NCI-H1417 (cell line): Measurements from ENCODE around the gene HSD17B2.
A peak's percentile ranks its signal among the peaks of the same experiment; 100 is the strongest.

ENCODE experiments used
- DNase-seq, 3 experiments: peaks; one replicate each; lab custom pipeline; 2025; lab: John Stamatoyannopoulos, UW

Gene HSD17B2

DNA sequence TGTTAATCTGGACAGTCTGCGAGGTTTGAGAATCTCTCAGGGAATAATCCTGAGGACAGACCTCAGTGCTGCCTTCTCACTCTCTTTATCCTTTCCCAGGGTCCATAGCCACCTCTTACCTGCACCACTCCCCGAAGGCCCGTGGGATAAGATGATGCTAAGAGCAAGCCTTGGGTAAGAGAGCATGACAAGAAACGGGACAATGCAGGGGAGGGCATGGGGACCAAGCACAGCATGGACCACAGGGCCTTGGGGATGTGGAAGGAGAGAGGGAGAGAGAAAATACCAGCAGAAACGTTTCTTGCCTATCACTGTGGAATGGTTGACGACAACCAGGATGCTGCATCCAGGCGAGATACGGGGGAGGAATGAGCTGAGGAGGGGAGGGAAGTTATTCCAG is 15.5 kb upstream of the HSD17B2 start:
- no peak for DNase-seq

DNA sequence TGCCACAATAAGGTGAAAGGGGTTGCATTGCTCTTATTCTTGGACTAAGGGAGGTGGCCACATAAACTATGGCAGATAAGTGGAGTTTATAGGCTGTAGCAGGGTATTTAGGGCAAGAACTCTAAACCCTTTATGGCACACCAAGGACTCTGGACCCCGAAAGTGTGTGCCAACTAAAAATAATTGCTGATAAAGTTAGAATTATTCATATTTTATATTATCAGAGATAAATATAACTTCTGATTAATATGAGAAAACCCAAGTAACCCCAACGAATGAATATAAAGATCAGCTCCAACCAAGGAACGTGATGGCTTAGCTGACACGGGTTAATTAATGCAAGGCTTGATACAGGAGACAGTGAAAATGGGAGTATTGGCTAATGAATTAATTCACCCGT is 15.0 kb upstream of the HSD17B2 start:
- no peak for DNase-seq

DNA sequence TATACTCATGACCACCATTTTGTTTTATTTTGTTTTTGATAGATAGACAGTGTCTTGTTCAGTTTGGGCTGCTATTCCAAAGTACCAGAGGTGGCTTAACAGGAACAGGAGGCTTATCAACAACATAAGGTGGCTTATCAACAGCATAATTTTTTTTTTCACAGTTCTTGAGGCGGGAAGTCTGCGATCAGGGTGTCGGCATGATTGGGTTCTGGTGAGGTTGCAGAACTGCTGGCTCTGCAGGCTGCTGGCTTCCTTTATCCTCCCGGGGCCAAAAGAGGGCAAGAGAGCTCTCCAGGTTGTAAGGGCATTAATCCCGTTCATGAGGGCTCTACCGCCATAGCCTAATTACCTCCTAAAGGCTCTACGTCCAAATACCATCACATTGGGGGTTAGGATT is 11.8 kb upstream of the HSD17B2 start:
- DNase-seq, result no peak

DNA sequence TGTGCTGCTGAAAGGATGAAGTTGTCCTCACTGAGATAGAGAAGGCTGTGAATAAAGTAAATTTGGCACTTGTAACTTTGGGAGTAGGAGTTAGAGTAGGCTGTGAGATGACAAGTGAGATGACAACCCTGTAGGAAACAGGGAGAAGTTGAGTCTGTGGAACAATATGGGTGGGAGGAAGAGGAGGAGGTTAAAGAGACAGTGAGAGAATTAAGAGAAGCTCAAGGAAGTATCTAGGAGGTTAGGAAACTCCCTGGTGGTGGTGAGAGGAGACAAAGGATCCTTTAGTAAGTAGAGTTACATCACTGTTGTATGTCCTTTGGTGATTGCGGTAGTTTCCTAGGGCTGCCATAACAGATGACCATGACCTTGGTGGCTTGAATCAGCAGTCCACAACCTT is 10.7 kb upstream of the HSD17B2 start:
- DNase-seq, result no peak

DNA sequence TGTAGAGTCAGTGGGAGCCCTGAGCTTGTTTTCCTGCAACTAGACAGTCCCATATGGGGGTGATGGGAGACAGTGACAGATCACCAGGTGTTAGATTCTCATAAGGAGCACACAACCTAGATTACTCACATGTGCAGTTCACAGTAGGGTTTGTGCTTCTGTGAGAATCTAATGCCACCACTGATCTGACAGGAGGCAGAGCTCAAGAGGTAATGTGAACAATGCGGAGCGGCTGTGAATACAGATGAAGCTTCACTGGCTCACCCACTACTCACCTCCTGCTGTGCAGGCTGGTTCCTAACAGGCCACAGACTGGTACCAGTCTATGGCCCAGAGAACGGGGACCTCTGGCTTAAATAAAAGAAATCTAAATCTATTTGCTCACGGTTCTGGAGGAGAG is 10.2 kb upstream of the HSD17B2 start:
- no peak for DNase-seq

DNA sequence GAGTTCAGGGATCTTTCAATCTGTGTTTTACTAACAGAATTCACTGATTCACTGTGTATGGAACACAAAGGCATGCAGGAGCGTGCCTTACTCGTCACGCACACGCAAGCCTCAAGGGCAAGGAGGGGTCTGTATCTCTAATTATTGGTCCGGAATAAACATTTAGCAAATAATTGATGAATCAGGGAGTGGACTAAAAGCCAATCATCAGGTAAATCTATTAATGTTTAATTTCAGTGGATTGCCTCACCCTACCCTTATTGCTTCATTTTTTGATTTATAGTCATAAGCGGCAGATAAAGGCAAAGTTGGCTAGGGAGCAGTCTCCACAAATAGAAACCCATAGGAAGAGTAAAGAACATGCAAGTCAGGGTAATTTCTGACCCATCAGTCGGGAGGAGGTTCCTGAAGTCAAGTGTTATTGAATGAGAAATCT is 7.4 kb upstream of the HSD17B2 start:
- no peak for DNase-seq

DNA sequence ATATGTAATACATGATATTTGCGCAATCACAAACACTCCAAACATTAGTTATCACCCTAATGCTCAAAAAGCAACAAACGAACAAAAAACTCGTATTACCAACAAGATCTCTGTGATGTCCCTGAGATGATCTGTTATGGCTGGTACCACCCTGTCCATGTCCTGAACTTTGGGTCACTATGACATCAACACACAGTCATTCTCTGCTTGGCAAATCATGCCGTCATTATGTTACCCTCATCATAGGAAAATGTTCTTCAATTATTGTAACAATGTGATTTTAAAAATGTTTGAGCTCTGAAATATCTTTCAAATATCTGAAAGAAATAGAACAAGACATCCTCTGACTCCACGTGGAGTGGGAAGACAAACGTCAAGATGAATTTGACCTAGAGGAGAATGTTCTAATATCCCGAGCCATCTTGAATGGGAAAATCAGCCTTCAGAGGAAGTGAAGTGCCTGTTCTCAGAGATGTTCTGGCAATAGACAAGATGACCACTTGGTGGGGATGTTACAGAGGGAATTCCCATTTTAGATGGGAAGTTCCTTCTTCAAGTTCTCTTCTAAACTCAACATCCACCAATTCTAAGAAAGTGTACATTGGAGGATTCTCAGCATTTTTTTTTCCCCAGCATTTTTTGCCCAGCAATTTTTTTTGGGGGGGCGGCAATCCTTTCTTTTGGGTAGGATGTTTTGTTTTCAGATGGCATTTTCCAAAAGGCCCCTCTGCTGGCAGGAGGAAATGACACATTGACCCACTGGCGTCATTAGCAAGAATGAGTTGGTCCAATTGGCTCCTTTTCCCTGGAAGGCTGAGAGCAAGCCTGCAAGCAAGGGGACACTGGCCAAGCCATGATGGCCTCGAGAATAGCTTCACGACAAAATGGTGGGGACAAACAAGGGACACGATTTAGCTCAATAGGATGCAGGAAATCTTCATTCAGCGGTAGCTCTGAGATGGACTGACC is 3.7 kb upstream of the HSD17B2 start:
- DNase-seq, result peak; percentile 5 to 65 (median 46)

DNA sequence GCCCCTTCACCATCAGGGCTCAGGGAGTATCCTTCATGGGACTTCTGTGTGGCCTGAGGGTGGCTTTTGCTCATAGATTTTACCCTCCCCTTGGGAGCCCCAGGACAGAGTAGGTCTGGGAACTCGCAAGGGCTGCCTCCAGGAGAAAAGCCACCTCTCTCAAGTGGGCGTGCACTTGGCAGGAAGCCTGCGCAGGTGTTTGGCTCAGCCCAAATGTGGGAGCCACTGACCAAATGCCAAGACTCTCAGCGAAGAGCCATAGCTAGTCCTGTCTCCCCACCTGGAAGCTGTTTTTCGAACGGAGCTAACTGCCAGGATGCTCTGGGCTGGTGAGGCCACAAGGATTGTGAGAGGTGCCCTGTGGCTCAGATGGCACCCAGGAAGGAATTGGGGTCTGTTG is 2.0 kb upstream of the HSD17B2 start:
- no peak for DNase-seq

DNA sequence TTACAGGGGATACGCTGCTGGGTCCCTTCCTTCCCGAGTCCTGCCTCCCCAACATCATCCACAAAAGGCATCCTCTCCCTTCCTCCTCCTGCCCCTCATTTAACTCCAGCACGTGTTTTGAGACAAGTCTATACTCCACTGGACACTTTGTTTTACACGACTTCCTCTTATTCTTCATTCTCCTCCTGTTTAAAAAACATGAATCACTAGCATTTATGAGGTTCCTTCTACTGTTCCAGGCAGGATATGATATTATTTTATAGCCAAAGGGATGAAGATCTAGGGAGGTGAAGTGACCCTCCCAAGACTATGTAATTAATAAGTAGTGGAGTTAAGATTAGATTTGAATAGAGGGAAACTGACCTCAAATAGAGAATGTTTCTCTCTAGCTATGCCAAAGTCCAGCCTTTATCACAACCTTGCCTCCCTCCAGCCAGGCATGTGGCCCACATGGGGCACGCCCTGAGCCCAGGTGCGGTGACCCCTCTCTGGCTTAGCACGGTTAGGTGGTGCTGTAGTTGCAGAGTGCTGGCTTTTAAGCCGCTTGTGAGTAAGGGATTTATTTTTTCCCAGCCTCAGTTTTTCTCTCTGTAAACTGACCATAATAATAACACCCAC is 1.3 kb upstream of the HSD17B2 start:
- DNase-seq, result no peak

DNA sequence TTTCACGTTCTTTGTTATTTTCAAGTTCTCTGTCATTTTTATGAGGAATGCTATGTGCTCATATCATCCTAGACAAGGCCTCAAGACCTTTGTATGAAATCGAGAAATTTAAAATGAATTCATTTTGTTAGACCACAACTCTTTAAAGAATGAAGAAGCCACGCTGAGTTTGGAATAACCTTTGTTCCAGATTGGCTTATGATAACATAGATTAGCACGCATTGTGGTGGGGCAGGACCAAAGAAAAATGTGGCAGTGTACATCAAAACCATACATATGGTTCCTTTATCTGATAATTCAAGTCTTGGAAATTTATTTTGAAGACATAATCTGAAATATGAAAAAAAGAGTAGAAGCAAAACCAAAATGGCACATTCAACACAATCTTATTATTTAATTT is 2.2 kb downstream of the HSD17B2 start:
- DNase-seq, result no peak

DNA sequence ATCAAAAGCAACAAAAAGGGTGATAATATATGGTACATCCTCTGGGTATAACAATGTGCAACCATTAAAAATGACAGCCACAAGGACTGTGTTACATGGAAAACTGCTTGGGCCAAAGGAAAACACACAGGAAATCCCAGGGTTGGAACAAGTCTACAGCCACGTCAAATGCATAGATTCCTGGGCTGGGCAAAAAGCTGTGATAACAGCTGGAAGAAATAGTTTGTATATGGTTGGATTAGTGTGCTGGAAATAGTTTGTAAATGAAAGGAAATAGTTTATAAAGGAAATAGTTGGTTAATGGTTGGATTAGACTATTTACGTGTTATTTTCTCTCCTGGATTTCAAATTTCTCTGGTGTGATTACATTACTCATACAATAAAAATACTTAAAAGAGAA is 2.6 kb downstream of the HSD17B2 start:
- no peak for DNase-seq

DNA sequence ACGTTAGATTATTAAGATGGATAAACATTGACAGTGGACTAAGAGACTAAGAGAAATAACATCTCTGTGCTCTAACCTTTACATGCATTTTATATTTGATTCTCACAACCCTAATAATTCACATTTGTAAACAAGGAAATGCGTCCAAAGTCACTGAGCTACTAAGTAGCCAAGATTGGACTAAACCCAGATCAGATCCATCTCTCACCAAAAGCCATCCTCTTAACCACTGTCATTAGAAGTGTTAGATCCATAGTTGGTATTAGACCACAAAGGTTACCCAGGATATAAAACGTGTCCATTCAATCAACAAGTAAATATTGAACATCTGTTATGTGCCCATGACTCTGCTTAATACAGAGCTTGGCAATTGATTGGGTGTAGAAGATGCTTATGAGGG is 5.2 kb downstream of the HSD17B2 start:
- peak in 1 of 3 experiments; percentile 3 for DNase-seq

DNA sequence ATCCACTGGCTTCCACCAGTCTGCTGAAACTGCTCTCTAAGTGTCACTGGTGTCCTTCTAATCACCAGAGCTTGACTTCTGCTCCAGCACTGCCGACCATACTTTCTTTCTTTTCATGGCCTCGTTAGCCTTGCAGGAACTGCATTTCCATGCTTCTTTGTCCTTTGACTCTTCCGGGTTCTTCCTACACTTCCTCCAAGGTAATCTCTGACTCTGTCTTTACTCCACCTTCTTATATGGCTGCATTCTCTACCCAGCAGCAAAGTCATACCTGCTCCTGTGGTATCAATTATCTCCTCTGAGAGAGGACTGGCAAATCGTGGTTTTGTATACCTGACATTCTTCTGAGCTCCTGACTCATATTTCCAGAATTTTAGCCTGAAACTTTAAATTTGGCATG is 6.5 kb downstream of the HSD17B2 start:
- DNase-seq, result no peak

DNA sequence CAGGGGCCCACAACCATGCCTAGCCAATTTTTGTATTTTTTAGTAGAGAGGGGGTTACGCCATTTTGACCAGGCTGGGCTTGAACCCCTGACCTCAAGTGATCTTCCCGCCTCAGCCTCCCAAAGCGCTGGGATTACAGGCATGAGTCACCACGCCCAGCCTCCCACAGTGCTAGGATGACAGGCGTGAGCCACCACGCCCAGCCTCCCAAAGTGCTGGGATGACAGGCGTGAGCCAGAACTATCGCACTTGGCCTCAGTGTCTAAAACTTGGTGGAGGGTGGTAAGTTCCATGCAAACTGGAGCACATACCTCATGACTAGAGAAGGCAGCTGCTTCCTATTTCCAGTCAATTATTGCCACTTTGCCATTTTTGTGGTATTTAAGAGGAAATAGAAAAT is 7.1 kb downstream of the HSD17B2 start:
- DNase-seq, result no peak

DNA sequence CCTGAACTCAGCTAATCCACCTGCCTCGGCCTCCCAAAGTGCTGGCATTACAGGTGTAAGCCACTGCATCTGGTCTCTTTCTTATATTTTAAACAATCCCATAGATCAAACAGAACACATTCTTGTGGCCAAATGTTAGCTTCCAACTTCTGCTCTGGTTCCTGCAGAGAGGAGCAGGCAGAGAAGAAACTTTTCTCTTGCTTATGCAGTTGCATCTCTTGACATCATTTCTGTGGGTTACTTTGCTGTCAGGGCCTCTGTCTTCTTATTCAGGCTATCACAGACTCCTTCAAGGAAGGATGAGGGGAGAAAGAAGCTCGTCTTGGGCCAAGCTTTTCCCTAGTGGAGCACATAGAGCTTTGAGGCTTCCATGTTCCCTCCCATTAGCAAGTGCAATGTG is 7.8 kb downstream of the HSD17B2 start:
- DNase-seq, result no peak

DNA sequence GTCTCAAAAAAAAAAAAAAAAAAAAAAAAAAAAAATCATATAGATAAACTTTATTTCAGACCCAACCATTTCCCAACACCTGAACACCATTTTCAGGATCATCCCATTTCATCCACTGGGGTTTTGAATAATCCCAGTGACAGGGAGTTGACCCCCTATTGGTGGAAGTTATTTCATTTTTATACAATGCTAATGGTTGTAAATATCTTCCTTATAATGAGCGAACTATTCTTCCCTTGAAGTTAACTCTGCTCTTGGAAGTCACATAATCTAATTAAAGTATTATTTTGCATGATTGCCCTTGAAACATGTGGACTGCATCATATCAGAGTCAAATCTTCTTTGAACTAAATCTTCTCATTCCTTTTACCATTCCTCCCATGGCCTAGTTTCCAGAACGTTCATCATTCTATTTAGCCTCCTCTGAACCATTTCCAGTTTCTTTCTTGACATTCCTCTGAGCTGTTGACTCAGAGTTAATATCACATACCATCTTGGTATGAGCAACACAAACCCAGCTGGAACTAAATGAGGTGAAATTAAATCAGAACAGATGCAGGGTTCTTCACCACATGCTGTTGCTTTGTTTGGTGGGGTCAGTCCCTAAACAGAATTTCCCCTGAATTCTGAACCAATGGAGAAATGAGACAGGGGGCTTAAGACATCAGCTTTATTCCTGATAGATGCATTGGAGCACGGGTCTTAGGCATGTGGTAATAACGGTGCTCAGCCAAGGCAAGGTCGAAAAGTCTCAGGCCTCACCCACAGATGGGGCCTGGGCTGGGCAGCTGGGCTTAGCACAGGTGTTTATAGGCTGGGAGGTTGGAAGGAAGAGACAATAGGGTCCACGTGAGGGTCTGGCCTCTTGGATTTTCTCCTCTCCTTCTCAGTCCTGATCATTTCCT is 8.9 kb downstream of the HSD17B2 start:
- no peak for DNase-seq

DNA sequence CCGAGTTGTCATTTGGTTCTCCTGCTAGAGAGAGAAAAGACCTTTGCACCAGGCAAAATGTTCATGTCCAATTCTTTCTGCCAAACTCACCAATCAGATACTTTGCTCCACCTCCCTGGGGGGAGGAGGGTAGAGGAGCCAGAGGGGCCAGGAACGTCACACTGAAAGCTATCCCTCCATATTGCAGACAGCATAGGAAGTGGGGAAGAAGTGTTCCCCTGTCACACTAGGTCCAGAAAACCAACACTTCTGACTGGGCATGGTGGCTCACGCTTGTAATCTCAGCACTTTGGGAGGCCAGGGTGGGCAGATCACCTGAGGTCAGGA is 9.5 kb downstream of the HSD17B2 start:
- no peak for DNase-seq

DNA sequence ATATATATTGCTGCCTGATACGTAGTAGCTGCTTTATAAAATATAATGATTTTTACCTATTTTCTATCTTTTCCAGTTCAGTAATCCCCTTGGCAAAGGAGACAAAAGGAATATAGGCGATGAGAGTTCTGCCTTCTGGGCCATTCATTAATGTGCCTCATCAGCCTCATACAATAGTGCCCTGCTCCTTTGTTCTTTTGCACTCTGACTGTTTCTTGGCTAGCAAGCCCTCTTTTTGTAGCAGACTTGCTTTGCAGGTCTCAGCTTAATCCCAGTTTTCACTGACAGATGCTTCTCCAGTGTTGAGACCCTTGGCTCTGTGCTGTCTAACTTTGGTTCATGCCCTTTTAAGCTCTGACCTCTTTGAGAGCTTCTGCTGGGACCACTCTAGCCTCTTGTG is 10.4 kb downstream of the HSD17B2 start:
- DNase-seq, result no peak

DNA sequence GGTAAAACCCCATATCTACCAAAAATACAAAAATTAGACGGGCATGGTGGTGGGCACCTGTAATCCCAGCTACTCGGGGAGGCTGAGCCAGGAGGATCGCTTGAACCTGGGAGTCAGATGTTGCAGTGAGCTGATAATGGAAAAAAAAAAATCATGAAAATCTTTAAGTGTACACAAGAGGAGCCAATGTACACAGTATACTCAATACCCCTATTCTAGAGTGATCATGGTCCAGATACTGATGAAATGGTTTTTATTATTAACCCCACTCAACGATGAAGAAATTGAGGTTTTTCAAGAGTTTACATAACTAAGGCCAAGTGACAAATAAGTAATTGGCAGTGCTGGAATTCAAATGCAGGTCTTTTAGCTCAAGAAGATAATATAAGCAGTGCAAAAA is 11.5 kb downstream of the HSD17B2 start:
- DNase-seq, result no peak

DNA sequence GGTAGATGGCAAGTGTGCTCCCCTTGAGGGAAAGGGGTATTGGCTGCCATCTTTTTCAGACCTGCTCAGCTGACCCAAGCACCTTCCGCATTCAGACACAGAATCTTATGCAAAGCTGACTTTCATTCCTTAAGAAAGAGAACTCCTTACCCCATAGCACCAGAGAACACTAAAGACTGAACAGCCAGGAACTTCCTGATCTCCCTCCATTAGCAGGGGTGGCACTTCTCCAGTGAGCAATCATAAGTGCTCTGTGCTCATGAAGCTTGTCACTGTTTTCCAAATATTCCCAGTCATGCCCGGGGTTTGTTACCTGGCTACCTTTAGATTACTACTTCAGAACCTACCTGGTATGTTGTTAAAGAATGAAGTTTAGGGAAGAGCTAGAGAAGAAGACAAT is 11.9 kb downstream of the HSD17B2 start:
- DNase-seq, result no peak

DNA sequence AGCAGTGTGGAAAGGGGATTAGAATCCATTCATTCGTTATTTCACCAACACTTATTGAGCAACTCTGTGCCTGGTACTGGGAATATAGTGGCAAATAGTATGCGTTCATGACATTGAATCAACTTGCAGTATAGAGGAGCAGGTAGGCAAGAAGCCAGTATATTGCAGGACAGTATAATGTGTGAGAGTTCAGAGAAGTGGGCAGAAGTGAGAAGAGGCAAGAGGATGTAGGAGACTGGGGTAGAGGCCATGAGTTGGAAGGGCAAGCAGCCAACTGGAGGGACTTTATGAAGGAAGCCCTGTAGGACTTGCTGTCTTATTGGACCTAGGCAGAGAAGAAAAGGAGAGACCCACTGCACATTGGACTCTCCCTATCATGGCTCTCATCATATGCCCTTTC is 12.3 kb downstream of the HSD17B2 start:
- DNase-seq, result no peak

DNA sequence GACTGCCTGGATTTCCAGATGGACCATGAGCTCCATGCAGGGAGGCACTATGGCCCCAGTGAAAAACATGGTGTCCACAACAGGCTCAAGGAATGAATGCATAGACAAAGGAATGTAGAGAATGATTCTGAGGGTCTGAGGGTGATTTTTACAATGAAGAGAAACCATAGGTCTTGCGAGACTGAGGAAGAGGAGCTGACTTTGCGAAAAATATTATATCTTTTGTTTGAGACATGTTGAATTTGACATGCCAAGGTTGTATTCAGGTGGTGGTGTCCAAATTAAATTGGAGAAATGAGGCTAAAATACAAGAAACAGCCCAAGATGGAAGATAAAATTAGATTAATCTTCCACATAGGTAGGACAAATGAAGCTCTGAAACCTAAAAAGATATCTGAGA is 12.7 kb downstream of the HSD17B2 start:
- no peak for DNase-seq

DNA sequence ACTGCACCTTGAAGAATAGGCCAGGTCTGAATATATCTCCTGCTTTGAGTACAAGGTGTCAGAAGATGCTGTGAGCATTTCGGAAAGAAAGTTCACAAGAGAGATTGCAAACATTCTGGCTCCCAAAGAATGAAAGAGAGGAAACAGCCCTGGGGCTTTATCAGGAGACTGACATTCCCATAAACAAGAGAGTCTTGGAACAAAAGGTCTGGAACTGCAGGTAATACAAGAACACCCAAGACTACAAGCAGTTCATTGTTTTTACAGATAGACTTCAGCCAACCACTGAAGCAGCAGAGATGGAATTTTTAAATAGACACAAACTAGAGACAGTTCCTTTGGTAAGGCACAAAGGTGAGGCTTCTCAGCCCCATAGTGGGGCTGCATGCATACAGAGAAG is 14.4 kb downstream of the HSD17B2 start:
- DNase-seq, result no peak
